ENCODE measurements around the gene BCL2.

The BCL2 gene

DNA sequence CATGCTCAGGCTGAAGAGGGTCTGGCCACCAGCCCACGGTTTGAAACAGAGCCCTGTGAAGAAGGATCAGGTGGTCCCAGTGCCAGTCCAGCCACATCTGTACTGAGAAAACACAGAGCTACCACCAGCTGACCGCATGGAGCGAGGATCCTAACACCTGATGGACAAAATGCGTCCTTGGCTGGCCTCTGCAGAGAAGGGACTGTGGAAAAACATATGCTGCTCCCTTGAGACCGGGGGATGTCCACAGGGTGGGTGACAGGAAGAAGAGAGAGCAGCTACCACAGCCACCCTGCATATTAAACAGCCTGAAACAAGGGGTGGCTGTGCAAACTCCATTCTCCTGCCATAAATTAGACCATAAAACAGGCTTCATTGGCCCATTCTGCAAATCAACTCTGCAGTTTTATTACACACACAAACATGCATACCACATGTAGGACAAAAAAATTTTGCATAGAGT lies 137.2 kb downstream of the BCL2 start:
- no peak for DNase-seq (ENCODE audit: low read depth, low spot score)

DNA sequence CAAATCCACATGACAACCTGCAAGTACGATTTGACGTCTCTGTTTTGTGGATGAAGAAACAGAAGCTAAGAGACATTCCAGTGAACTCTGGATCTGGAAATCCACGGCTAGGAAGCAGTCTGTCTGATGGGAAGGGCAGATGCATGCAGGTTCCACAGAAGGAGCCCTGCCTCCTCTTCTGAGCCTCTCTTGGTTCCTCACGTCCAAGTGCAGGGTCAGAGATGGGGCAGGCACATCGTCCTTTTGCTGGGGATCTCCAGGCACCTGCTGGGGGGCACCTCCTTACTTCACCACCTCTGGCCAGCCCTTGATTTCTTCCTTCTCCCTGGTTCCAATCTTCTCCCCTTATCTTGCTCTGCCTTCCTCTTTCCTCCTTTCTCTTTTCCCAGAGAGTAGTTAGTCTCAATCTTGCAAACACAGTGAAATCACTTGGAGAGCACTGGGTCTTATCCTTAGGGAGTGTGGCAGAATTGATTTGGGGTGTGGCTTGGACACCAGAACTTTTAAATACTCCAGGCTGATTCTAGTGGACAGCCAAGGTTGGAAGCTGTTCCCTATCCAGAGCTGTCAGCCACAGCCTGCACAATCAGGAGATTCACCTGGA lies 137.8 kb downstream of the BCL2 start:
- no peak for DNase-seq (ENCODE audit: low read depth, low spot score)

DNA sequence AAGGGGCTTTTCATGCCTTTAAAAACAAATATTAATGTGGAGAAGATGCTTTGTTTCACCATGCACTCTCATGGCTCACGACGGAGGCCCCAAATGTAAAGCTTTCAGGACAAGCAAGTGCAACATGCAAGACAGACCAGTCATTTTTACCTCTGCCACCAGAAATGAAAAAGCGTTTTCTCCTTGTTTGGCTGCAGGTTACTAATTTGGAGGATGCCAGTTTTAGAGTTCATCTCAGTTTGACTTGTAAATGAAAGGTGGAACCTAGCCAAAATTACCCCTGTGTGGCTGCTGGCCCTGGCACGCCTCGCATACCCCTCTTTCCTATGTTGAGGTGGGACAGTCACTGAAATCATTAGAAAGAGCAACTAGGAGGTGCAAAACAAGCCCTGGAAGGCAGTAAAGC lies 138.6 kb downstream of the BCL2 start:
- DNase-seq (ENCODE audit: low read depth, low spot score): no peak

DNA sequence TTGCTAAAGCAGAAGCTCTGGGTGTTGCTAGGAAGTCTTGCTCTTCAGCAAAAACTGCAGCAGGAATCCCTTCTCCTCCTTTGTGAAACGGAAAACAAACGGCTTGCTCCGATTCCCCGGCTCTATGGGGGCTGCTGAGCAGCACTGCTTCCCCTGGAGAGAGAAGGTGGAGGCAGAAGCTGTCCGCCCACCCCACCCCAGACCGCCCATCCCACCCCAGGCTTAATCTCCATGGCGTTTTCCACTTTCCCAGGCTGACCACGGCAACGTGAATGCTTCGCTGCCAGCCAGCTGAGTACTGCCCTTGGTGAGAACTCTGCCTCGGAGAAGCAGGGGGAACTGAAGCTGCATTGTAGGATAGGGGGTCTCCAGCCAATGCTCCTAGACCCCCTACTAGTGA lies 139.2 kb downstream of the BCL2 start:
- DNase-seq (ENCODE audit: low read depth, low spot score): no peak

DNA sequence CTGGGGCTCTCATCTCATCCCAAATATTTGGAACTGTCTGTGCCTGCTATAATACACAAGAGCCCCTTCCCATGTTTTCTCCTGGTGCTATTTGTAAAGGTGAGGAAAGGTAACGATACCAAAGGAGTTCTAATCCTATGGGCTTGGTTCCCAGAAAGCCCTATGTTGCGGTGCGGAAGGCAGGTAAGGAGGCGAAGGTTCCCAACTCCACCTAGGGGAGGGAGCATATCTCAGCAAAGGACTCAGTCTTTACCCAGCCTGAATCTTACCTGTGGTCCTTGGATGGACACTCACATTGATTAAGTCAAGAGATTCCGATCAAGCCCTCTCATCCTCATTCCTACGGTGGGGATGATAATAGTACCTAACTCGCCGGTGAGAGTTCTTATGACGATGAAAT lies 140.1 kb downstream of the BCL2 start:
- no peak for DNase-seq (ENCODE audit: low read depth, low spot score)

DNA sequence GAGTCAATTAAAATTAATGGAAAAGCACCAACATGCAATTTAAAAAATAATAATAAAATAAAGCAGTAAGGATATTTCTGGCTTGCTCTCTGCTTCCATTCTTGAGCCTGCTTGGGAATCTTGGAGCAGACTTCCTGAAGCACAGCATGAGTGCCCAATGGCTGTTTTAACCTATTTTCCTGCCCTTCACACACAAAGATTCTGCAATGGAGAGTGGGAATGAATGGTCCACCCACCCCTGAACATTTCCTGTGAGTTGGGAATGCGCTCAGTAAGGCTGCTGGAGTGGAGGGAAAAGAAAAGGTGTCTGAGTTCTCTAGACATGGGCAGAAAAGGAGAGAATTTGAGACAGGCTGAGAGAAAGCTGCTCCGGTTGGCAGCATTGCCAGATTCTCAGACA lies 140.6 kb downstream of the BCL2 start:
- DNase-seq (ENCODE audit: low read depth, low spot score): no peak

DNA sequence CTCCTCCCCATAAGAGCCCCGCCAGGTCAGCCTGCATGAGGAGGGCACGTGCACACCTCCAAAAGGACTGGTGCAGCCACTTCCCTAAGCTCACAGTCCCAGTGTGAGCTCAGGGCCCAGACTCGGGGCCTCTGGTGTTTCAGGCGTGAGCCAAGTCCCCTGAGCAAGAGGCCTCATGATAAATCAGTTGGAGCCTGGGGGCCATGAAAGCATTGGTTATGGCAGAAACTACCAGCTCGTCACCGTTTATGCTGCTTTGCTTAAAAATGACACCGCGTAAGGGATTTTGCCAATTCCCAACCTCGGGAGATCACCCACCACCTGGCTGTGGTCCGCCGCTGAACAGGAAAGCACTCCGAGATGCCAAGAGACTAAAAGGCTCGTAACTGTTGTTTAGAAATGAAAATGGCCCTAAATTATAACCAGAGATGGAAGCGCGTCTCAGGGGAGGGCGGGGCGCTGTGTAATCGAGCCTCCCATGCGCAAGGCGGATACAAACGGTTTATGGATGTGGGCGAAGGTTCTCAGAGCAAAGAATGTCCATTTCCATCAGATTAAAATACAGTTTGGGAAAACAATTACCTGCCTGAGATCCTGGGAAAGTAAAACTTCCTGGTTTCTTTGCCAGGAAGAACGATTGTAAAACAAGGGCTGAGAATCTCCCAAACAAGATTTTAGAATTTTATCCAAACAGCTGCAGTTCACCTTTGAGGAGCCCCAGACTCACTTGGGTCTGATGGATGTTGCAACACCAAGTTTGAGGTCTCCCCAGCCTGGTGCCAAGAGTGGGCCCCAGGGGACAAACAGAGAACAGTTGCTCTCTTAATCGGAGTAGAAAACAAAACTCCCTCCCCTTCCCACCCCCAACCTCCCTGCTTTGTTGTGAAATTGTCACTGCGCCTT lies 141.4 kb downstream of the BCL2 start:
- DNase-seq (ENCODE audit: low read depth, low spot score): no peak

DNA sequence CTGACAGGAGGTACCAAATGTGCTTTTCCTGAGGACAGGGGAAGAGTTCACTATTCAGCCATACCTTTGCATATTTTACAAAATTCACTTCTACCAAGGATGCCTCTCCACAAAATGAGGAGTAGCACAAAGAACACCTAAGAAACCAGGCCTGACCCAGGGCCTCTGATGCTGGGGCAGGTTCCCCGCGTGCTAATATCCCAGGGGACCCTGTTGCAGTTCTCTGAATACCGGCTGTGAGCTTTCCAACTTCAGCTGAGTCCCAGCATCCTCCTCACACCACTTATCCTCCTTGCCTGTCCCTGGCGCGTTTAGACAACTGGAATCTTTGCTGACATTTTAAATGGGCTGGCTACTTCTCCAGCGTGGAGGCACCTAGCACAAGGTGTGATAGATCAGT lies 142.3 kb downstream of the BCL2 start:
- no peak for DNase-seq (ENCODE audit: low read depth, low spot score)

DNA sequence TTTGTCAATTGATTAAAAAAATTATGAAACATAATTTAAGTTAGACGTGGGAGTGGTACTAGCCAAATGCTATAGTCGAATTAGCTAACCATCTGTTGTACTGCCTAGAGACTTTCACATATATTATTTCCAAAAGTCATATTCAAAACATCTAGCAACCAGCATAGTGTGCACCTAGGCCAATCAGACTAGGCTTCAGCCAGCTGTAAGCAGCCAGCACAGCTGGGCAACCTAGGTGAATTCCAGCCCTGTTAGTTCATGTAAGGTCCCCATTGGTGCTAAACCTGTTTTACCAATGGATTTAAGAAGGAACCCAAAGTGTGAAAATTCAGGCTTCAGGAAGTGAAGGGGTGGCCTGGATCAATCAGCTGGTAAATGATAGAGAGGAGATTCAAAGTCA lies 144.3 kb downstream of the BCL2 start:
- no peak for DNase-seq (ENCODE audit: low read depth, low spot score)

DNA sequence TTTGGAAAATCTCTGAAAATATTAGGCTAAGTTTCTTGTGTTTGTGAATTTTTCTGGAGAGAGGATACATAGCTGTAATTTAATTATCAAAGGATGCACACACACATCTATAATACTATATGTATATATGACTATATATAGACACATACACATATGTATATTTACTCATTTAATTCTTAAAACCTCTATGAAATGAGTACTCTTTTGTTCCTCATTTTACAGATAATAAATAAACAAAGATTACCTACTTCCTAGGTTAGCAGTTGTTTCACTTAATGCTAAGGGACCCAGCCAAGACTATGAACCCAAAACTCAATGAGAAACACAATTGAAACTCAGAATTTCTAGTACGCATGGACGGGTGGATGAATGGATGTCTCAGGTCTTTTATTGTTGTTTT lies 145.6 kb downstream of the BCL2 start:
- DNase-seq (ENCODE audit: low read depth, low spot score): no peak

DNA sequence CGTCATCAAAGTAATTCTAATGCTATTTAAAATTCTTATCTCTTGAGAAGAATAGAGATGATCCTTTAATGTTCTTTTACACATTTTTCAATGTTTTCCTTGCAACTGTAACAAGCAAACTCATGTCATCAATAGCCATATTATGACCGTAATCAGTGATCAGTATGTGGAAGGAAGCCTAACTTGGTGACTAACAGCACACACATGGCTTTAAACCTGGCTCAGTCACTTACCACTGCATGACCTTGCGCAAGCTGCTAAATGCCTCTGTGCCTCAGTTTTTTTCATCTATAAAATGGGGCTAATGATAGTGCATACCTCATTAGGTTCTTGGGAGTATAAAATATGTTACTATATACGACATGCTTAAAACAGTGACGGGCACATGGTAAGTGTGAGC lies 149.7 kb downstream of the BCL2 start:
- no peak for DNase-seq (ENCODE audit: low read depth, low spot score)

DNA sequence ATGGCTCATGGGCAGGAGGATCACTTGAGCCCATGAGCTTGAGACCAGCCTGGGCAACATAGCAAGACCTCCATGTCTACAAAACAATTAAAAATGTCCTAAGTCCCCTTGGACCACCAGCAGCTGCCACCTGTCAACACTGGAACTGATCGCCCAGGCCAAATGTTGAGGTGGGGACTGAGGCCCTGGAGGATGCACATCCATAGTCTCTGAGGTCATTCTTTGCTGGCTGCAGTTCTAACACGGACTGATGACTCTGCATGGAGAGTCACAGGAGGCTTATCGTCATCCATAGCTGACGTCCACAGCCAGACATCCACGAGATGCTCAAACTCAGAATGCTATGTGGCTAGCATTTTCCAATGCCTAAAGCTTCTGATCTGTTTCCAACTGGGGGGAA lies 151.3 kb downstream of the BCL2 start:
- no peak for DNase-seq (ENCODE audit: low read depth, low spot score)

DNA sequence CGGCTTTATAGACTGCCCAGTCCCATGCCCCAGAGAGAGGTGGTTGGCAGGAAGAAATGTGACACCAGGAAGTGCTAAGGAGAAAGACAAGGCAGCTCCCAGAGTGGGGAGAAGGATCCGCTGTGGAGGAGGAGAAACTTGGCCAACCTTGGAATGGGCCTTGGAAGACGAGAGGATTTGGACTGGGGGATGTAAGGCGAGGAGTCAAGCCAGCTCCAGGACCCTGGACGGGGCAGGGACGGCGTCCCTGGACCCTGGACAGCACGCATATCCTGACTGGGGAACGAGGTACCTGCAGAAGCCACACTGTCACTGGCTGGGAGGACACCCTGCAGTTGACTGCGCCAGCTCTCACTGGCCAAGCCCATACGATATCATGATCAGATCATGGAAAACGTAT lies 153.4 kb downstream of the BCL2 start:
- no peak for DNase-seq (ENCODE audit: low read depth, low spot score)

DNA sequence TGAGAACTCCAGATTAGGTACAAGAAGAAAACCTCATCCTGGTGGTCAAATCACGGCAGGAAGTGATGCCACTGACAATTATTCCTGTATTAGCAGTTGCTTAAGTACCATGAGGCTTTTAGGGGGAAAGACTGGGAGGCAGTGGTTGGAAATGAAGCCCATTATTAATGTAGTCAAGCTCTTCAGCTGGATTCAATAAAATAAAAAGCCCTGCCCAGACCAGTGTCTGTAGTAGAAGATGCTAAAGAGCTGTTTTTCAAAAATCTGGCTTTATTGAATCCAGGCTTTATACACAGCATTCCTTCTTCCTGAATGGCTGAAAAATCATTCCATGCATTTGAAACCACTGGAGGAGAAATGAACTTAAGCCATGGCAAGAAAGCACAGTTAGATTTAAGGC lies 155.2 kb downstream of the BCL2 start:
- DNase-seq (ENCODE audit: low read depth, low spot score): no peak

DNA sequence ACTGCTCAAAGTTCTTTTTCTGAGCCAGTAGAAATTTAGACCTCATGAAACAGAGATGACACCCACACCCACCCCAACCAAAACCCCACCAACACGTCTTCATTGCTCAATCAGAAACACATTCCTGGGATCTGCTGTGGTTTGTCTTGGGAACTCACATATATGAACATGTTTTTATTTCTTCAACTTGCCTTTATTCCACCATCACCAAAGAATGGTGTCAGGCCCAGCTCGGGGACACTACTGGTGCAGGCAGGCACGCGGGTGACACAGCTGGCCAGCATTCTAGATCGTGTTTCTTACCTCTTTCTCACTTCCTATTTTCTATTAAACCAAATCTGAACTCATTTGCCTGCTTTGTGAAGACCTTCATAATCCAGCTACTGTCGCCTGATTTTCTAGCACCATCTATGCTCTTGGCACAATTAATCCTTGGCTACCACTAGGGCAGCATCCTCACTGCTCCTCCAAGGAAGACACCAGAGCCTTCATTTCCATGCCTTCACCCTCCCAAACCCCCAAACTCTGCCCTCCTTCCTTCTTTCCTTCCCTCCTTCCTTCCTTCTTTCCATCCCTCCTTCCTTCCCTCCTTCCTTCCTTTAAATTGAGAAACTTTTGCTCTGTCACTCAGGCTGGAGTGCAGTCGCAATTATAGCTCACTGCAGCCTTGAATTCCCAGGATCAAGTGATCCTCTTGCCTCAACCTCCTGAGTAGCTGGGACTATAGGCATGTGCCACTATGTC lies 157.1 kb downstream of the BCL2 start:
- no peak for DNase-seq (ENCODE audit: low read depth, low spot score)

DNA sequence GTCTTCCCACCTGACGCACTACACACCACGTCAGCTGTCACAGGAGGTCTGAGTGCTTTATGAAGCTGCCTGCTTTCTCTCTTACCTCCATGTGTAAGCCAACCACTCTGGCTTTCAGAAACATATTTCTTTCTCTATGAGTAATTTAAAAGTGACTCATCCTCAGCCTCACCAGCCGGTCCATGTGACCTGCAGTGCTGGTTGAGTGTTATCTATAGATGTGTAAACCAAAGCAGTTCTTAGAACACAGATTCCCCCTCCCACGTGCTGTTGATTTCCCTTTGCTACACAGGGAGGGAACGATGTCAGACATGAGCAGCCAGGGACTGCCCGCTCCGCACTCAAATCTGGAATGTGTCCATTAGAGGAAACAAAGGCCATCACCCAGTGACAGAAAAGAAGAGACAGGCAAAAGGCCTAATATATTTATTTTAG lies 157.8 kb downstream of the BCL2 start:
- DNase-seq (ENCODE audit: low read depth, low spot score): no peak

DNA sequence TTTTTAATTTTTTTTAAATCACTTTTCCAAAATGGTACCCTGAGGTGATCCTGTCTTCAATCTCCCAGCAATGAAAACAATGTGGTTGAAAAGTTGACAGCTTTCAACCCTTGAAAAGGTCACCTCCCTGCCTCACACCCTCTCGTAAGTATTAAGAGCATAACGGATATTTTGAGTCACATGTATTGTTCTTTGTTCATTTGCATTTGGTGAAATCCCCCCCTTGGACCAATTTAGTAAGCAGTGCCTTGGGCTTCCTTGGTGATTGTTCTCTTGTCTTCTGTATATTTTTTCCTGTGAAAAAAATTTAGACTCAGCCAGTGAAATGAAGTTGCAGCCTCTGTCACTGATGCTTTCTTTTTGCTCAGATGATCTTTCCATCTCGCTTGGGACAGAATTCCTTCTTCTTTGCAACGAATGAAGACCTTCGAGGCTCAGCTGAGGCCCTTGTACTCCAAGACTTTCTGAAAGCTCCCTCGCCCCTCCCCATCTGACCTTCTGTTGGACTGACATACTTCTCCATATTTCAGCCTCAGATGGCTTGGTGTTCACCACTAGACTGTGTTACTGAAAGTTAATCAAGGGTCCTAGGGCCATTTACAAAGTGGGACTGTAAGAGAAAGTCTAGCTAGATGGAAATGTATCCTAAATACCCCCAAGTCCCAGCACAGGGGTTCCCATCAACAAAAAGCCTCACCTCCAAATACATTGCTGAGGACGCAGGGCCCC lies 158.4 kb downstream of the BCL2 start:
- no peak for DNase-seq (ENCODE audit: low read depth, low spot score)

DNA sequence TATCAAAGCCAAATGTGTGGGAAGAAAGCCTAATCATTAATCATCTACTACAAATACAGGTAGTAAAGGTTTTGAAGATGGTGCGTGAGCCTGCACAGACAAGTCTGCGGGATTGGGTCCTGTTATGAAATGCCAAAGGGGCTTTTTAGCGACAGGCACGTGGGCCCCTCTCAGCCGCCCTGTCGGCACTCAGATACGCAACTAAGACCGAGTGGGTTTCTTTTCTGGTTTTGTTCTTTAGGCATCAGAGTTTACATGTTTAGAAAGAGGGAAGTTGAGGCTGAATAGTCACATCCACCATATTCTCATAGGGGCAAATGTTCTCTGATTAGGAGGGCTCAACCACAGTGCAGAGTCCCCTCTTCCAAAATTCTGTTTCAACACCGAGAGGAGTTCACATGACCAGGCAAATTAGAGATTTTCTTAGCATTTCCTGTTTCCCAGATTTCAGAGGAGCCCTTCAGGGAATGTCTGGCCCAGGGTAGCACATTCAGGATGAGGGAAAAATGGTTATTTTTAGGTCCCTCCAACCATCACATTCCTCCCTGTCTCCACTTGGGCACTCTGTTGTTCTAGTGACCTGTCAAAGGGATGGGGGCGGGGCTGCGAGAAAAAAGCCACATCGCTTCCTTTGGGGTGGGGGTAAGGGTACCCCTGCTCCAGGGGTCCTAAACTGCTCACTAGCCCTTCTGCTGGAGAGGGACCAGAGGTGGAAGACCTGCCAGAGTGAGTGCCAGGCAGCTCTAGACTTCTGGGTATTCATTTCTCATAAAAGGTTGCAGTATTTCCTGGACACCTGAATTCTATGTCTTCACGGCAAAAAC lies 159.2 kb downstream of the BCL2 start:
- DNase-seq (ENCODE audit: low read depth, low spot score): no peak

DNA sequence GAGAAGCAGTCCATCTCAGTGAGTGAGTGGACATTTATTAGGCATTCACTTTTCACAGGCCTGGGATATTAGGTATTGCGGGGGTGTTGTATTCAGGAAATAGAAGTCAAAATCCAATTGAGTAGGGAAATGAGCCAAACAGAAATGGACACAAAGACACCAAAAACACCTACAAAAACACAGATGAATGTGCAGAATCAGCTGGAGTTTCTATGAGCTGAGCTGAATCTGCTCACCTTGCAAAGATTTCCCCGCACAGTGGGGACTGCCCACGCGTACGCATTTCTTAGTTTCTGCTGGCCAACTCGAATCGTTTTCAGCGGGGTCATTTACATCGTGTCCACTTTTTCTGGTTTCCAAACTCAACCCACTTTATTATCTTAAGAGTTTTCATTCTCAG lies 160.0 kb downstream of the BCL2 start:
- no peak for DNase-seq (ENCODE audit: low read depth, low spot score)

DNA sequence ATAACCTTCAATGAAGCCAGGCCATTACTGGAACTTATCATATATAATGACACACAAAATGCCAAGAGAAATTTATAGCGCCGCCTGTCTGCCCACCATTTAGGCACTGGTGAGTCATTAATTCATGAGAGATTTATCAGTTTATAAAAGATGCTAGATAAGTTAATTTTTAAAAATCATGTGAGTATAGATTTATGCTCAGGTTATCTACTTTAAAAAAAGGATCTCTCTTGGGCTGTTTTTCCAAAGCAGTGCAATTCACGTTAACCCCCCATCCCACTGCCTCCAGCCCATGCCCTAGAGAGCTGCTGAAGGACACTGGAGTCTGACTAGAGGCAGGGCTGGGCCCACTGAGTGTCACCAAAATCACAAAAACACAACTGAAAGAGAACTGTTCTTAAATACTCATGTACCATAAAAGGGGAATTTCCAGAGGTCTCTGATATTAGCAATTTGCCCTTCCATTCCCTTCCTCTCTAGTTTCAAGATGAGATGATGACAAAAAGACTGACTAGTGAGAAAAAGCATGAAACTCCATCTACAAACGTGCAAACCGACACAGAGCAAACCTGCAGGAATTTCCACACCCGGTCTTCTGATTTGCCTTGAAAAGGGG lies 160.8 kb downstream of the BCL2 start:
- DNase-seq (ENCODE audit: low read depth, low spot score): no peak

Measured in iPS DF 19.7 (cell line).